HFFc6 (cell line): ENCODE data around the gene EXOC4. TPM values are rescaled to one million over a fixed set of nuclear protein-coding genes. Genes with fewer than 3 reads are reported as not detected.

Experiments
- DNase-seq: peaks from one replicate; pipeline ENCODE4 v3.0.0-alpha.2; 2018
- H3K27ac Mint-ChIP-seq: 2 replicates; pipeline ENCODE4 v1.8.0; 2020; ENCODE audit warnings: mild to moderate bottlenecking, mixed read lengths
- H3K27me3 Mint-ChIP-seq: 2 replicates; pipeline ENCODE4 v1.8.0; 2021; ENCODE audit warnings: mild to moderate bottlenecking, moderate library complexity, mixed read lengths; ENCODE audit not compliant: insufficient read depth
- H3K36me3 Mint-ChIP-seq: 2 replicates; pipeline ENCODE4 v1.8.0; 2021; ENCODE audit warnings: low read depth, mixed read lengths
- H3K4me1 Mint-ChIP-seq: 2 replicates; pipeline ENCODE4 v1.8.0; 2020; ENCODE audit warnings: low read depth, mixed read lengths
- H3K4me3 Mint-ChIP-seq: 2 replicates; pipeline ENCODE4 v1.8.0; 2020; ENCODE audit warnings: mild to moderate bottlenecking, moderate library complexity, mixed read lengths
- H3K9me3 Mint-ChIP-seq: 2 replicates; pipeline ENCODE4 v1.8.0; 2020; ENCODE audit warnings: mild to moderate bottlenecking, mixed read lengths
- total RNA-seq, 6 experiments: library from RNA; stranded (reverse); fragmentation: NEBNext Ultra II Directional; extraction: Animal tissue kit (Norgen Biotek cat#: 25700); gene quantifications; 2 replicates in 1 of 6; 3 replicates in 5 of 6; pipeline ENCODE4 v1.2.3, GENCODE V29; 2021
- TF ChIP-seq, protein P1 (sequence below): fragments of 200-600 bp; sonication (generic); IDR thresholded peaks from 2 replicates; pipeline ENCODE4 v1.5.0; 2021; ENCODE audit warnings: antibody characterized with exemption, mild to moderate bottlenecking

Gene EXOC4
- total RNA-seq, 6 experiments from 2014 or later, result 57.6 to 67.6 (median 61.4) TPM

DNA sequence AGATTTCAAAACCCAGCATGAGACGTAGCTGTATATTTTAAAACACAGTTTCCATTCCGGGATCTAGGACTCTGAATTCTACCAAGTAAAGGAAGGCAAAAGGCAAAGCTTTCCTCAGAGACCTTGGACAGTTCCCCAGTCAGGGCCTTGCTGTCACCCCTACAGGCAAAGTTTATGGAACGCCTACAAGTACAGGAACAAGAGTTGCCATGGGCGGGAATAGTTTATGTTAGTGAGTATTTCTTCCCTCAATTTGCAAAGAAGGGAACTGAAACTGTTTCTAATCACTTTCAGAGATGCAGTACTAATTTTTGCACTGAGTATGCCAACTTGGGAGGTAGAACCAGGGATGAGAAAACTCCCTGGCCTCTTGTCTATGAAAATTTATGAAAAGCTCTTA lies 806.1 kb downstream of the EXOC4 start:
- H3K4me1 Mint-ChIP-seq, result no peaks in the 10 kb centered on the region
- no peaks in the 10 kb centered on the region for H3K27me3 Mint-ChIP-seq
- H3K9me3 Mint-ChIP-seq, result no peaks in the 10 kb centered on the region
- no peak overlapping the region for H3K27ac Mint-ChIP-seq
- no peaks in the 10 kb centered on the region for H3K36me3 Mint-ChIP-seq
- TF ChIP-seq, protein P1, sequence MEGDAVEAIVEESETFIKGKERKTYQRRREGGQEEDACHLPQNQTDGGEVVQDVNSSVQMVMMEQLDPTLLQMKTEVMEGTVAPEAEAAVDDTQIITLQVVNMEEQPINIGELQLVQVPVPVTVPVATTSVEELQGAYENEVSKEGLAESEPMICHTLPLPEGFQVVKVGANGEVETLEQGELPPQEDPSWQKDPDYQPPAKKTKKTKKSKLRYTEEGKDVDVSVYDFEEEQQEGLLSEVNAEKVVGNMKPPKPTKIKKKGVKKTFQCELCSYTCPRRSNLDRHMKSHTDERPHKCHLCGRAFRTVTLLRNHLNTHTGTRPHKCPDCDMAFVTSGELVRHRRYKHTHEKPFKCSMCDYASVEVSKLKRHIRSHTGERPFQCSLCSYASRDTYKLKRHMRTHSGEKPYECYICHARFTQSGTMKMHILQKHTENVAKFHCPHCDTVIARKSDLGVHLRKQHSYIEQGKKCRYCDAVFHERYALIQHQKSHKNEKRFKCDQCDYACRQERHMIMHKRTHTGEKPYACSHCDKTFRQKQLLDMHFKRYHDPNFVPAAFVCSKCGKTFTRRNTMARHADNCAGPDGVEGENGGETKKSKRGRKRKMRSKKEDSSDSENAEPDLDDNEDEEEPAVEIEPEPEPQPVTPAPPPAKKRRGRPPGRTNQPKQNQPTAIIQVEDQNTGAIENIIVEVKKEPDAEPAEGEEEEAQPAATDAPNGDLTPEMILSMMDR, result no peak
- DNase-seq, result no peak
- H3K4me3 Mint-ChIP-seq, result no peak overlapping the region

DNA sequence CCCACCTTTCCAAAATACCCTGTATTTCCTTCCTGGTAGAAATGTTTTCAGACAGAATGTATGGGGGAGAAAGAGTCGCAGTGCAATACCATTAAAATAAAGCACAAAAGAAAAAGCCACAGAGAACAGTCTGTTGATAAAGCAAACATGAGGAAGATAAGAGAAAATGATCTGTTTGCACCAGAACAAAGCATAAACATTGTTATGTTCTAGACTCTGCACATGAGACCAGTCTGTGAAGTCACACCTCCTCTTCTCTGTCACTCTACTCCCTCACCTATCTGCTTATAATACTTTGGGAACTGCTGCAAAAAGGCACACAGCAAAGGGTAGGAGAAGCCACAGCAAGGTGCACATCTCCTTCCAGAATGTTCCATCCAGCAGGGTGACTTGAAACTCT lies 807.0 kb downstream of the EXOC4 start:
- Mint-ChIP-seq H3K9me3 (no peaks in the 10 kb centered on the region), H3K4me3 (no peak overlapping the region), H3K27ac (no peak overlapping the region), H3K27me3 (no peaks in the 10 kb centered on the region; the same call in 1 of the 2 replicates), H3K36me3 (no peaks in the 10 kb centered on the region), H3K4me1 (no peaks in the 10 kb centered on the region)
- TF ChIP-seq, protein P1, result no peak
- no peak for DNase-seq

DNA sequence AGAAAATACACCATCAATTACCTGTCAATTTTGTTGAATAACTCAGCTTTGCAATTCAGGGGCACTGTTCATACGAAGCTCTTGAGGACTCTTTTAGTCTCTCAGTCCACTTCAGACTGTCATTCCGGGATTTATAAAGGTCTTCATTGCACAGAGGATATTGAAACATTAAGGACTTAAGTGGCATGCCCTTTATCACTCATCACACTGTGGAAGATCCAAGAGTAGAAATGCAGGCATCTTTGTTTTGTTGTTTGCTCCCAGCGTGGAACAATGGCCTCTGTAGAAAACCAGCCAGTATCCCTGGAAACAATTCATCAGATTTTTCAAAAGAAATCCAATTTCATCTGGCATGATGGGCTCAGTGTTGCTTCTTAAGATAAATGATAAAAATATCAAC lies 808.0 kb downstream of the EXOC4 start:
- Mint-ChIP-seq H3K4me1 (no peaks in the 10 kb centered on the region), H3K36me3 (no peaks in the 10 kb centered on the region), H3K9me3 (no peaks in the 10 kb centered on the region), H3K27ac (no peak overlapping the region), H3K27me3 (no peaks in the 10 kb centered on the region; the same call in 1 of the 2 replicates), H3K4me3 (no peak overlapping the region)
- TF ChIP-seq, protein P1, result no peak
- no peak for DNase-seq

DNA sequence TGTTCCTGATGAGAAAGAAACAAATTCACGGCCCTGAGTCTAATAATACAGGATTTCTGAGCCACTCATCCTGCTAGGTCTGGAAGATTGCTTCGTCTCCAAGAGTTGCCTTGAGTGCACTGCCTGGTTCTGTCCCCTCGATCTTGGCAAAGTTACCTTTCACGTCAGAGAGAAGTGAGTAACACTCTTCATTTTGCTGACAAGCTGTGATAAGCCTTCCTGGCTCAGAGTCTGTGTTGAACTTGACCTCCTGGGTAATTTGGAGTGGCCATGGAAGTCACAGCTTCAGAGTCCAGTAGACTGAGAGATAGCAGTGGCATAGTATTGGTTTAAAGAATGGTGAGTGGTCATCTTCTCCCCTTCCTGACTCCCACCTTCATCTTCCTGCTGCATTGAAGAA lies 809.6 kb downstream of the EXOC4 start:
- Mint-ChIP-seq H3K4me1 (no peaks in the 10 kb centered on the region), H3K36me3 (no peaks in the 10 kb centered on the region), H3K9me3 (no peaks in the 10 kb centered on the region), H3K27ac (no peak overlapping the region), H3K4me3 (no peak overlapping the region), H3K27me3 (no peaks in the 10 kb centered on the region; the same call in 1 of the 2 replicates)
- TF ChIP-seq, protein P1, result no peak
- no peak for DNase-seq

DNA sequence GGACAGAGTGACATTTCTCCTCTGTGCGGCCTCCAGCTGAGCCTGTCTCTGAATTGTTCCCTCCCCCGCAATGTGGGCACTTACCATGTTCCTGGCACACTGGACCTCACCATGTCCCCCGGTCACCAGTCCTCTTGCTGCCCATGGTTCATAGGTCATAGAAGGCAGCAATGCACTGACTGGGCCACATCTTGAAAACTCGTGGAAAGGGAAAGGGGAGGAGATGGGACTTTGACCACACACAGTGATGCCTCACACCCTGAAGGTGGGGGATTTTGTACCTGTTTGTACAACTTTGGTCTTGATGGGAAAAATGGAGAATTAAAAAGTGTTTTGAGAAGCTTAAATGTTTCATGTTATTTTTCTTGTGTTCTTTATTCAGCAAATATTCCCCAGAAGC lies 812.5 kb downstream of the EXOC4 start:
- Mint-ChIP-seq H3K4me3 (no peak overlapping the region), H3K27me3 (peaks cover 2% of the 10 kb centered on the region; the same call in 1 of the 2 replicates), H3K4me1 (no peaks in the 10 kb centered on the region), H3K36me3 (no peaks in the 10 kb centered on the region), H3K9me3 (no peaks in the 10 kb centered on the region), H3K27ac (no peak overlapping the region)
- TF ChIP-seq, protein P1, result no peak
- DNase-seq, result no peak

DNA sequence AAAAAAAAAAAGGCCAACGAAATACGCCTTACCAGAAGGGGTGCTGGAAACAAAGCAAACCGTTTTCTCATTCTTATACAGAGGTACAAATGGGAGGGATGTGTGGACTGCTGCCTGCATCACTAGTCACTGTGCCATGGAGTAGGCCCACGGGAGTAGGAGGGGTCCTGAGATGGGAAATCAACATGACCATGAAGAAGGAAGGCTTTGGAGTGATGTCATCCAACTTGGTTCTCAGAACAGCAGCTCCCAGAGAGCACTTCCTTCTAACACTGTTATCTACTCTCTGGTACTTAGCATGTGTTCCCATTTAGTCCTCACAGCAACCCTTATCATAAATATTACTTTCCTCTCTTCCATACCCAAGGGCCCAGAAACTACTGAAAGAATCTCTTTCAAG lies 814.3 kb downstream of the EXOC4 start:
- Mint-ChIP-seq H3K4me3 (no peak overlapping the region), H3K4me1 (no peaks in the 10 kb centered on the region), H3K9me3 (no peaks in the 10 kb centered on the region), H3K36me3 (no peaks in the 10 kb centered on the region), H3K27ac (no peak overlapping the region), H3K27me3 (peaks cover 4% of the 10 kb centered on the region)
- DNase-seq, result no peak
- TF ChIP-seq, protein P1, result no peak
